ENCODE data around the gene PXN. TPM values are rescaled to one million over a fixed set of nuclear protein-coding genes. Genes with fewer than 3 reads are reported as not detected.
A peak's percentile ranks its signal among the peaks of the same experiment; 100 is the strongest.

Gene PXN
- total and polyA plus RNA-seq, 2 of the 13 experiments (the other 11 are each of a cell fraction or from before 2014, with no cell fraction given), result 13.6 to 14.2 TPM

DNA sequence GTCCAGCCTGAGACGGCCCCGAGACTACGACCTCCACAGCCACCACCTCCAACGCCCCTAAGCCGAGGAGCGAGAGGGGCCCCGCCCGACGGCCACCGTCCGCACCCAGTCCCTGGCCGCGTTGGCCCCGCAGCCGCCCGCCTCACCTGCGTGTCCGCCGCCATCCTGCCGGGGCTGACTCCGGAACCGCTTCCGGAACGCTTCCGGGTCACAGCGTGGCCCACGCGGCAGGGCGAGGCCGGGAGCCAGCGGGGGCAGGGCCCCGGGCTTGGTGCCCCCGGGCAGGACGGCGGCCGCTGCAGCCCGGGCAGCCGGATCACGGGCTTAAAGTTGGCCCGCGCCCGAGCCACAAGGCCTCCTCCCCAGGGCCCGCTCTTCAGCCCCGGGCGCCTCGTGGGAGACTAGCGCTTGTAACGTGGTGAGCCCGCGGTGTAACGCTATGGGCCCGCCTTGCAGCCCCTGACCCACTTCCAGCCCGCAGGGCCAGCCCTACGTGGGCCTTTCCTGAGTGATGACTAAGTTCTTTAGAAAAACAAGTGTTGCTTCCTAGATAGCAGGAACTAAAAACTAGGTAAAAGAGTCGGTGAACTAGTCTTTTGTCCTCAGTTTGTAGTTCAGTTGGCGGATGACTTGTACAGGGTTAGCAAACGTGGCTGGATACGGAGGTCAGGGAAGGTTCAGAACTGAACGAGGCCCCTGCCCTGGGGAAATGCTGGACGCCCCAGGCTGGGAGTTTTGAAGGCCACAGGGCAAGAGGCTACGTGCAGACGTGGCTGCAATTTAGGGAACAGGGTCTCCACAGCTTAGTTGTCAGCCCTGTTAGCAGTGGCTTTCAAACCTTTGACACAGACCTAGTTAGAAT, 70.8 kb downstream of the PXN start, which contains the start of gene GCN1 (continued):
- TF ChIP-seq FIP1L1 (IDR thresholded peaks at IDR 0.05; ENCODE audit: borderline replicate concordance, insufficient read depth, low read depth, low read length) (no peak), XRCC5 (optimal IDR thresholded peaks at IDR 0.05; ENCODE audit: low read length) (peak; percentile 86), ZNF253 (CRISPR knock-in tag; IDR thresholded peaks at IDR 0.05; ENCODE audit: borderline replicate concordance) (no peak; the same call in 1 of the 2 replicates), ESRRA (CRISPR knock-in tag; IDR thresholded peaks at IDR 0.05; ENCODE audit: low read depth) (peak; percentile 28; the same call in 1 of the 2 replicates), ATF7 (IDR thresholded peaks at IDR 0.05) (no peak), ATF7 (CRISPR knock-in tag; IDR thresholded peaks at IDR 0.05) (no peak), ZNF260 (CRISPR knock-in tag; IDR thresholded peaks at IDR 0.05; ENCODE audit: borderline replicate concordance, low read depth) (no peak), SIX1 (CRISPR knock-in tag; IDR thresholded peaks at IDR 0.05; ENCODE audit: borderline replicate concordance) (no peak), KDM6A (CRISPR knock-in tag; IDR thresholded peaks at IDR 0.05; ENCODE audit: low read depth) (no peak), ZFAT (CRISPR knock-in tag; conservative IDR thresholded peaks at IDR 0.05) (peak; percentile 78; the same call in 1 of the 2 replicates), KLF11 (CRISPR knock-in tag; IDR thresholded peaks at IDR 0.05) (peak; percentile 38), SNAI1 (CRISPR knock-in tag; IDR thresholded peaks at IDR 0.05; ENCODE audit: borderline replicate concordance) (no peak; the same call in 1 of the 2 replicates), IKZF4 (CRISPR knock-in tag; IDR thresholded peaks at IDR 0.05; ENCODE audit: borderline replicate concordance, low read depth, not compliant biosample characterization) (no peak), FOSL2 (CRISPR knock-in tag; IDR thresholded peaks at IDR 0.05) (peak; percentile 55; the same call in 1 of the 2 replicates), ZNF256 (CRISPR knock-in tag; conservative IDR thresholded peaks at IDR 0.05) (peak; percentile 27; the same call in 1 of the 2 replicates), HDAC6 (IDR thresholded peaks at IDR 0.05; ENCODE audit: low read depth, low read length) (no peak), ZKSCAN8 (CRISPR knock-in tag; IDR thresholded peaks at IDR 0.05; ENCODE audit: borderline replicate concordance) (no peak; the same call in 1 of the 2 replicates), TOE1 (CRISPR knock-in tag; IDR thresholded peaks at IDR 0.05) (no peak; the same call in 1 of the 2 replicates)
- TF ChIP-seq, protein P1, sequence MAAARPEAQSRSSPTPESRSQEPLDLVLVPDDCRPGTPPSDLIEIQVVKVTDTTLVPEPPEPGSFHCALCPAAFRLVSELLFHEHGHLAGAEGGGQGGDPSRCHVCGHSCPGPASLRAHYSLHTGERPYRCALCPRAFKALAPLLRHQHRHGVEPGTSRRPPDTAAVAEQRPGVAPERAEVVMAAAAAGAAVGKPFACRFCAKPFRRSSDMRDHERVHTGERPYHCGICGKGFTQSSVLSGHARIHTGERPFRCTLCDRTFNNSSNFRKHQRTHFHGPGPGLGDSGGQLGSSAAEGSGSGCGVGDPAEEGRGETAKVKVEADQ (CRISPR knock-in tag; IDR thresholded peaks at IDR 0.05; ENCODE audit: borderline replicate concordance), result peak; percentile 74; the same call in 1 of the 2 replicates
- TF ChIP-seq, protein P2, sequence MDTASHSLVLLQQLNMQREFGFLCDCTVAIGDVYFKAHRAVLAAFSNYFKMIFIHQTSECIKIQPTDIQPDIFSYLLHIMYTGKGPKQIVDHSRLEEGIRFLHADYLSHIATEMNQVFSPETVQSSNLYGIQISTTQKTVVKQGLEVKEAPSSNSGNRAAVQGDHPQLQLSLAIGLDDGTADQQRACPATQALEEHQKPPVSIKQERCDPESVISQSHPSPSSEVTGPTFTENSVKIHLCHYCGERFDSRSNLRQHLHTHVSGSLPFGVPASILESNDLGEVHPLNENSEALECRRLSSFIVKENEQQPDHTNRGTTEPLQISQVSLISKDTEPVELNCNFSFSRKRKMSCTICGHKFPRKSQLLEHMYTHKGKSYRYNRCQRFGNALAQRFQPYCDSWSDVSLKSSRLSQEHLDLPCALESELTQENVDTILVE (CRISPR knock-in tag; IDR thresholded peaks at IDR 0.05), result peak; percentile 65; the same call in 1 of the 2 replicates
- TF ChIP-seq, protein P3, sequence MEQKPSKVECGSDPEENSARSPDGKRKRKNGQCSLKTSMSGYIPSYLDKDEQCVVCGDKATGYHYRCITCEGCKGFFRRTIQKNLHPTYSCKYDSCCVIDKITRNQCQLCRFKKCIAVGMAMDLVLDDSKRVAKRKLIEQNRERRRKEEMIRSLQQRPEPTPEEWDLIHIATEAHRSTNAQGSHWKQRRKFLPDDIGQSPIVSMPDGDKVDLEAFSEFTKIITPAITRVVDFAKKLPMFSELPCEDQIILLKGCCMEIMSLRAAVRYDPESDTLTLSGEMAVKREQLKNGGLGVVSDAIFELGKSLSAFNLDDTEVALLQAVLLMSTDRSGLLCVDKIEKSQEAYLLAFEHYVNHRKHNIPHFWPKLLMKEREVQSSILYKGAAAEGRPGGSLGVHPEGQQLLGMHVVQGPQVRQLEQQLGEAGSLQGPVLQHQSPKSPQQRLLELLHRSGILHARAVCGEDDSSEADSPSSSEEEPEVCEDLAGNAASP (CRISPR knock-in tag; IDR thresholded peaks at IDR 0.05; ENCODE audit: borderline replicate concordance), result peak; percentile 38; the same call in 1 of the 2 replicates
- TF ChIP-seq, protein P4, sequence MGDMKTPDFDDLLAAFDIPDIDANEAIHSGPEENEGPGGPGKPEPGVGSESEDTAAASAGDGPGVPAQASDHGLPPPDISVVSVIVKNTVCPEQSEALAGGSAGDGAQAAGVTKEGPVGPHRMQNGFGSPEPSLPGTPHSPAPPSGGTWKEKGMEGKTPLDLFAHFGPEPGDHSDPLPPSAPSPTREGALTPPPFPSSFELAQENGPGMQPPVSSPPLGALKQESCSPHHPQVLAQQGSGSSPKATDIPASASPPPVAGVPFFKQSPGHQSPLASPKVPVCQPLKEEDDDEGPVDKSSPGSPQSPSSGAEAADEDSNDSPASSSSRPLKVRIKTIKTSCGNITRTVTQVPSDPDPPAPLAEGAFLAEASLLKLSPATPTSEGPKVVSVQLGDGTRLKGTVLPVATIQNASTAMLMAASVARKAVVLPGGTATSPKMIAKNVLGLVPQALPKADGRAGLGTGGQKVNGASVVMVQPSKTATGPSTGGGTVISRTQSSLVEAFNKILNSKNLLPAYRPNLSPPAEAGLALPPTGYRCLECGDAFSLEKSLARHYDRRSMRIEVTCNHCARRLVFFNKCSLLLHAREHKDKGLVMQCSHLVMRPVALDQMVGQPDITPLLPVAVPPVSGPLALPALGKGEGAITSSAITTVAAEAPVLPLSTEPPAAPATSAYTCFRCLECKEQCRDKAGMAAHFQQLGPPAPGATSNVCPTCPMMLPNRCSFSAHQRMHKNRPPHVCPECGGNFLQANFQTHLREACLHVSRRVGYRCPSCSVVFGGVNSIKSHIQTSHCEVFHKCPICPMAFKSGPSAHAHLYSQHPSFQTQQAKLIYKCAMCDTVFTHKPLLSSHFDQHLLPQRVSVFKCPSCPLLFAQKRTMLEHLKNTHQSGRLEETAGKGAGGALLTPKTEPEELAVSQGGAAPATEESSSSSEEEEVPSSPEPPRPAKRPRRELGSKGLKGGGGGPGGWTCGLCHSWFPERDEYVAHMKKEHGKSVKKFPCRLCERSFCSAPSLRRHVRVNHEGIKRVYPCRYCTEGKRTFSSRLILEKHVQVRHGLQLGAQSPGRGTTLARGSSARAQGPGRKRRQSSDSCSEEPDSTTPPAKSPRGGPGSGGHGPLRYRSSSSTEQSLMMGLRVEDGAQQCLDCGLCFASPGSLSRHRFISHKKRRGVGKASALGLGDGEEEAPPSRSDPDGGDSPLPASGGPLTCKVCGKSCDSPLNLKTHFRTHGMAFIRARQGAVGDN (CRISPR knock-in tag; IDR thresholded peaks at IDR 0.05), result peak; percentile 98

All from HepG2 (cell line).